ENCODE measurements around the gene DISC1. TPM values are rescaled to one million over a fixed set of nuclear protein-coding genes. Genes with fewer than 3 reads are reported as not detected.

DISC1 gene
- total RNA-seq, 1 experiment from 2014 or later, result 13.5 TPM

DNA sequence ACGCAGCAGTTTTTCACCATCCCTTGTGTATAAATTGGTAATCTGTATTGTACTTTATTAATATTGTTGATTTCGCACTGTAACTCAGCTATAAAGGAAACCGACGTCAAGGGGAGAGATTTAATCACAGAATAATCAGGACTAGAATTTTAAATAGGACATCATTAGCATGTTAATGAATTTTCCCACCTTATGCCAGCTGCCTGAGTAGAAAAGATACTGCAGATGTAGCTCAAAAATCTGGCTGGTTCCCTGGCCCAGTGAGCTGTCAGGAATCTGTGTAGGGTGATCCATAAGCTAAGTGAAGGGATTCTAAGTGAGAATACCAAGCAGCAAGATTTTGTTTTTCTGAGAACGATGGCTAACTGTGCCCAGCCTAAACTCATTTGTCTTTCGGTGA is 195.5 kb downstream of the DISC1 start:
- Histone ChIP-seq H3K9me3 (no peaks in the 10 kb centered on the region), H3K4me3 (ENCODE audit: low read depth, low read length) (no peak overlapping the region), H3K36me3 (ENCODE audit: control insufficient read depth, insufficient read depth, low read length) (no peaks in the 10 kb centered on the region), H3K27me3 (replicated peaks; ENCODE audit: control insufficient read depth, insufficient read depth, low read length) (no peaks in the 10 kb centered on the region), H3K4me1 (no peaks in the 10 kb centered on the region)
- POLR2A ChIA-PET, result no interaction called here
- Mint-ChIP-seq H3K36me3 (ENCODE audit: insufficient read depth, unreplicated experiment) (peaks cover 5% of the 10 kb centered on the region), H3K27me3 (ENCODE audit: insufficient read depth, unreplicated experiment) (no peaks in the 10 kb centered on the region), H3K27ac (ENCODE audit: unreplicated experiment) (no peak overlapping the region), H3K4me1 (ENCODE audit: low read depth, unreplicated experiment) (no peaks in the 10 kb centered on the region), H3K4me3 (ENCODE audit: unreplicated experiment) (no peak overlapping the region), H3K9me3 (ENCODE audit: unreplicated experiment) (no peaks in the 10 kb centered on the region)
- CTCF ChIA-PET, result no interaction called here
- DNase-seq, result no peak
- TF ChIP-seq, protein P1, sequence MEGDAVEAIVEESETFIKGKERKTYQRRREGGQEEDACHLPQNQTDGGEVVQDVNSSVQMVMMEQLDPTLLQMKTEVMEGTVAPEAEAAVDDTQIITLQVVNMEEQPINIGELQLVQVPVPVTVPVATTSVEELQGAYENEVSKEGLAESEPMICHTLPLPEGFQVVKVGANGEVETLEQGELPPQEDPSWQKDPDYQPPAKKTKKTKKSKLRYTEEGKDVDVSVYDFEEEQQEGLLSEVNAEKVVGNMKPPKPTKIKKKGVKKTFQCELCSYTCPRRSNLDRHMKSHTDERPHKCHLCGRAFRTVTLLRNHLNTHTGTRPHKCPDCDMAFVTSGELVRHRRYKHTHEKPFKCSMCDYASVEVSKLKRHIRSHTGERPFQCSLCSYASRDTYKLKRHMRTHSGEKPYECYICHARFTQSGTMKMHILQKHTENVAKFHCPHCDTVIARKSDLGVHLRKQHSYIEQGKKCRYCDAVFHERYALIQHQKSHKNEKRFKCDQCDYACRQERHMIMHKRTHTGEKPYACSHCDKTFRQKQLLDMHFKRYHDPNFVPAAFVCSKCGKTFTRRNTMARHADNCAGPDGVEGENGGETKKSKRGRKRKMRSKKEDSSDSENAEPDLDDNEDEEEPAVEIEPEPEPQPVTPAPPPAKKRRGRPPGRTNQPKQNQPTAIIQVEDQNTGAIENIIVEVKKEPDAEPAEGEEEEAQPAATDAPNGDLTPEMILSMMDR (IDR thresholded peaks at IDR 0.05; ENCODE audit: insufficient read depth in 1 of 2, low read depth in 1 of 2, low read length in 1 of 2, severe bottlenecking in 1 of 2, unreplicated experiment in 1 of 2), result no peak
- BruUV-seq (replicated peaks), result no TSS peak
- intact Hi-C loops (cut with micrococcal nuclease; ENCODE audit: unreplicated experiment), result no loop called here

DNA sequence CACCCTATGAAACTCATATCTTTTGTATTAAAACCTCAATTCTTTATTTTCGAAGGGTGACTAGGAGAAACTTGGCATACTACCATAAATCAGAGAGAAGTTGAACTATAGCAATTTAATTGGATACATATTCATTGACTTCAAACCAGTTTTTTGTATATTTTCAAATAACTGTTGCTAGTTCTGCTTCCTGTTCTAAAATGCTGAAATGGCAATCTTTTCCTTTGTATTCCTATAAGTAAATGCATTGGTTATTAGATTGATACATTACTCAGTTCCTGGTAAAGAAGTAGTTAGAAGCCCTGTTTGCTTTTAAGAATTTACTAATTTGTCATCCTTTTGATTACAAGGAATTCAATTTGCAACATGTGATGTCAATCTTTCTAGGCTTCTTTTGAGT is 200.0 kb downstream of the DISC1 start:
- no peaks in the 10 kb centered on the region for H3K9me3 Mint-ChIP-seq (ENCODE audit: unreplicated experiment)
- Histone ChIP-seq H3K9me3 (no peaks in the 10 kb centered on the region), H3K4me3 (ENCODE audit: low read depth, low read length) (no peak overlapping the region), H3K27me3 (replicated peaks; ENCODE audit: control insufficient read depth, insufficient read depth, low read length) (no peaks in the 10 kb centered on the region), H3K4me1 (no peaks in the 10 kb centered on the region), H3K36me3 (ENCODE audit: control insufficient read depth, insufficient read depth, low read length) (no peaks in the 10 kb centered on the region)
- no peaks in the 10 kb centered on the region for H3K27me3 Mint-ChIP-seq (ENCODE audit: insufficient read depth, unreplicated experiment)
- TF ChIP-seq, protein P1 (IDR thresholded peaks at IDR 0.05; ENCODE audit: insufficient read depth in 1 of 2, low read depth in 1 of 2, low read length in 1 of 2, severe bottlenecking in 1 of 2, unreplicated experiment in 1 of 2), result no peak
- H3K4me3 Mint-ChIP-seq (ENCODE audit: unreplicated experiment), result no peak overlapping the region
- BruUV-seq (replicated peaks), result no TSS peak
- POLR2A ChIA-PET, result no interaction called here
- intact Hi-C loops (cut with micrococcal nuclease; ENCODE audit: unreplicated experiment), result no loop called here
- H3K27ac Mint-ChIP-seq (ENCODE audit: unreplicated experiment), result no peak overlapping the region
- H3K36me3 Mint-ChIP-seq (ENCODE audit: insufficient read depth, unreplicated experiment), result no peaks in the 10 kb centered on the region
- CTCF ChIA-PET, result no interaction called here
- no peak for DNase-seq
- peaks cover 7% of the 10 kb centered on the region for H3K4me1 Mint-ChIP-seq (ENCODE audit: low read depth, unreplicated experiment)

GRCh38 chr1:231827337-231828105 is 200.9 kb downstream of the DISC1 start:
- Mint-ChIP-seq H3K4me3 (ENCODE audit: unreplicated experiment) (no peak overlapping the region), H3K9me3 (ENCODE audit: unreplicated experiment) (no peaks in the 10 kb centered on the region), H3K36me3 (ENCODE audit: insufficient read depth, unreplicated experiment) (no peaks in the 10 kb centered on the region), H3K27me3 (ENCODE audit: insufficient read depth, unreplicated experiment) (no peaks in the 10 kb centered on the region), H3K27ac (ENCODE audit: unreplicated experiment) (no peak overlapping the region), H3K4me1 (ENCODE audit: low read depth, unreplicated experiment) (peaks cover 16% of the 10 kb centered on the region)
- BruUV-seq (replicated peaks), result no TSS peak
- intact Hi-C loops (cut with micrococcal nuclease; ENCODE audit: unreplicated experiment), result no loop called here
- TF ChIP-seq, protein P1 (IDR thresholded peaks at IDR 0.05; ENCODE audit: insufficient read depth in 1 of 2, low read depth in 1 of 2, low read length in 1 of 2, severe bottlenecking in 1 of 2, unreplicated experiment in 1 of 2), result no peak
- H3K4me3 ChIP-seq (ENCODE audit: low read depth, low read length), result no peak overlapping the region
- H3K36me3 ChIP-seq (ENCODE audit: control insufficient read depth, insufficient read depth, low read length), result no peaks in the 10 kb centered on the region
- no peaks in the 10 kb centered on the region for H3K27me3 ChIP-seq (replicated peaks; ENCODE audit: control insufficient read depth, insufficient read depth, low read length)
- no peak for DNase-seq
- ChIA-PET CTCF (no interaction called here), POLR2A (no interaction called here)
- no peaks in the 10 kb centered on the region; the same call in 1 of the 2 replicates for H3K4me1 ChIP-seq
- no peaks in the 10 kb centered on the region for H3K9me3 ChIP-seq

Data from Caco-2 (cell line).